Stimulated activated CD4-positive, alpha-beta T cell treated with anti-CD3 and anti-CD28 coated beads, Interleukin-4, amount 100 ng/mL, for 4 hours (primary cell): Measurements from ENCODE around the gene BCL2L2.

Experiments
- DNase-seq, 2 experiments: peaks; one replicate each; pipeline ENCODE4 v3.0.0-alpha.2; 2020

The BCL2L2 gene

GRCh38 chr14:23357261-23357660 lies 50.6 kb downstream of the BCL2L2 start:
- DNase-seq, result no peak

GRCh38 chr14:23358042-23358441 lies 51.4 kb downstream of the BCL2L2 start:
- DNase-seq, result no peak

- no peak for DNase-seq
Observed at GRCh38 chr14:23358553-23359166, 52.0 kb downstream of the BCL2L2 start.

DNA sequence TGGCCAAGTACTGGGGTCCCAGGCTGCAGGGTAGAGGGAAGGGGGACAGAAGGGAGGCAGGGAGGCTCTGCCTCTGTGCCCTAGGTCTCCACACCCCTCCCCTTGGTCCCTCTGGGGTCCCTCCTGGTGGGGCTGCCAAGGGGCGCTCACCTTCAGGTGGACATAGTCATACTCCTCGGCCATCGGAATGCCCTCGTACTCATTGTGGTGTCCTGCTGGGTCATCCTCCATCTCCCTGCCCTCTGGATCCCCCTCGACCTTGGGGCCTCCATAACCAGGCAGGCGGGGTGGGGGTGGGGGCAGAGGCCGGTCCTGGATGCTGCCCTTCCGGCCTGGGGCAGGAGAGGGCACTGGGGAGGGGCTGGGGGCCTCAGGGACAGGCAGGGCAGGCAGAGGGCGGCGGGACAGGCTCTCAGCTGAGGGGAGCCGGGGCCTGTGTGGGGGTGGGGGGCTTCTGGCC lies 52.6 kb downstream of the BCL2L2 start:
- DNase-seq, result no peak

DNA sequence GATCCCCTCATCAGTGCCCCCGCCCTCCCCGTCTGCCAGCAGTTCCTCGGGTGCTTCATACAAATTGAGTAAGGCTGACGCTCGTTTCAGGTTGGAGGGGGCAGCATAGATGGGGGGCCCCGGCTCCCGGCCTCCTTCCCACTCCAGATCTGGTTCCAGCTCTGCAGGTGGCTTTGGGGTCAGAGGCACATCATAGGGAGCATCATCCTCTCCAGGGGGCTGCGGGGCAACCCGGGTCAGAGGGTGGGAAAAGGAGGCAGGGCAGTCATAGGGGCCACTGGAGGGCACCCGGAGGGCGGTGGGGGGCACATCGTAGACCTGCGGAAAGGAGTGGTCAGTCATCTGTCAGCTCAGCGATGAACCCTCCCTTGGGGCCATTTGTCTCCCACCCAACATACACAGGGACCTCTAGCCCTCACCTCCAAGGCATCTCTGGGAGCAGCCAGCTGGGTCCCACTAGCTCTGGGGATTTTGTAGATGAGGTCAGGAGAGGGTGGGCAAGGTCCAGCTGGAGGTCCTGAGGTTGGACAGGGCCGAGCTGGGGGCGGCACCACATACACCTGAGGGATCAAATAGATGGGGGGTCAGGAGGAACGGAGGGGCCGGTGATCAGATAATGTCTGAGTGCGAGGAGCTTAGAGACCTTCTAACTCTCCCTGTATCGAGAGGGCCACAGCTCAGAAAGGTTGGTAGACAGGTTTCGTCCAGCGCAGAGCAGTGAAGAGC lies 53.3 kb downstream of the BCL2L2 start:
- DNase-seq, result no peak

DNA sequence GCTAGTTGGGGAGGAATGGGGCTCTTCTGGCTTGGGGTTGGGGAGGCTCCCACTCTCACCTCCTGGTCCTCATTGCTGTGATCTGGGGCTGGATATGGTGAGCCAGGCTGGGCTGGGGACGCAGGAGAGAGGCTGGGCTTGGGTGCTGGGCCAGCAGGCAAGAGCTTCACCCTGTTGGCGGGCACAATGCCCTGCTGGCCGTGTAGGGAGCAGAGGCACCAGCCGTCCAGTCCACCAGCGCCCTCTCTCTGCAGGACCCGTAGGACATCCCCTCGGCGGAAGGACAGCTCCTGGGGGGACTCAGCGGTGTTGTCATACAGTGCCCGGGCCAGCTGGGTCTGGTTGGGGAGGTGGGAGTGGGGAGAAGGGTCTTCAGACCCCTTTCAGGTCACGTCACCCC lies 53.9 kb downstream of the BCL2L2 start:
- no peak for DNase-seq

DNA sequence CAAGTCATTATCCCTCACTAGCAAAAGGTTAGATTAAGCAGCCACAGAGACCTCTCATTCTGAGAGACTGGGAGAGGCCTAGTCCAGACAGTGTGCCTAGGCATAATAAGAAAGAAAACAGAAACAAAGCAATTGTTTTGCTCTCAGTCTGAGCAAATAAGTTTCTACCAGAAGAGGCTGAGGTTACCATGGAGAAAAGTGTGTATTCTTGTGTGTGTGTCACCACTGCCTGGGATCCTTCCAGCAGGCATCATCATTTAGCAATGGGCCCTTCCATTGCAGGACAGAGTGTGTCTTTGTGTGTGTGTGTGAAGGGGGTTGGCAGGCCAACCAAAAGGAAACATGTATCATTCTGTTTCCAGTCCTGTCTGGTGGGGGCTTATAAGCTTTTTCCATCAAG lies 54.7 kb downstream of the BCL2L2 start:
- DNase-seq, result no peak
